Stimulated activated CD4-positive, alpha-beta T cell treated with anti-CD3 and anti-CD28 coated beads, Interleukin-4, amount 100 ng/mL, for 1 hour (primary cell): ENCODE measurements around the gene FGF13.

Experiments
- DNase-seq: peaks from one replicate; pipeline ENCODE4 v3.0.0-alpha.2; 2020

The FGF13 gene

GRCh38 chrX:138711399-138712347 lies at the start of gene FGF13:
Gene FGF13, minus strand, starts transcription at chrX:138711717. Its CDS starts 714 bp downstream, at chrX:138711003.
- DNase-seq: no peak

- no peak for DNase-seq
Measured at GRCh38 chrX:138759217-138759943, 47.9 kb upstream of the FGF13 start.

- no peak for DNase-seq
Measured at GRCh38 chrX:138756234-138756633, 44.7 kb upstream of the FGF13 start.

GRCh38 chrX:138754861-138755260 lies 43.3 kb upstream of the FGF13 start:
- DNase-seq: no peak

- DNase-seq: no peak
Measured at GRCh38 chrX:138748480-138748879, 37.0 kb upstream of the FGF13 start.

GRCh38 chrX:138745196-138745595 lies 33.7 kb upstream of the FGF13 start:
- no peak for DNase-seq

- DNase-seq: no peak
Measured at GRCh38 chrX:138742217-138742616, 30.7 kb upstream of the FGF13 start.

- DNase-seq: no peak
Measured at GRCh38 chrX:138740341-138740740, 28.8 kb upstream of the FGF13 start.

- DNase-seq: no peak
Measured at GRCh38 chrX:138723301-138723700, 11.8 kb upstream of the FGF13 start.

- no peak for DNase-seq
Measured at GRCh38 chrX:138719396-138719795, 7.9 kb upstream of the FGF13 start.

GRCh38 chrX:138718941-138719340 lies 7.4 kb upstream of the FGF13 start:
- DNase-seq: no peak

GRCh38 chrX:138710866-138711341 lies 613 bp downstream of the FGF13 start:
- DNase-seq: no peak

GRCh38 chrX:138709886-138710791 lies 1.4 kb downstream of the FGF13 start:
- no peak for DNase-seq

- DNase-seq: no peak
Measured at GRCh38 chrX:138708268-138708667, 3.2 kb downstream of the FGF13 start.

GRCh38 chrX:138704596-138704995 lies 6.9 kb downstream of the FGF13 start:
- DNase-seq: no peak

GRCh38 chrX:138704101-138704500 lies 7.4 kb downstream of the FGF13 start:
- DNase-seq: no peak

- no peak for DNase-seq
Measured at GRCh38 chrX:138692591-138692990, 18.9 kb downstream of the FGF13 start.

GRCh38 chrX:138691186-138691585 lies 20.3 kb downstream of the FGF13 start:
- DNase-seq: no peak

- DNase-seq: no peak
Measured at GRCh38 chrX:138690591-138690990, 20.9 kb downstream of the FGF13 start.

GRCh38 chrX:138683600-138683999 lies 27.9 kb downstream of the FGF13 start:
- DNase-seq: no peak

GRCh38 chrX:138669693-138670092 lies 41.8 kb downstream of the FGF13 start:
- DNase-seq: no peak

GRCh38 chrX:138664466-138664865 lies 47.1 kb downstream of the FGF13 start:
- no peak for DNase-seq

GRCh38 chrX:138664016-138664415 lies 47.5 kb downstream of the FGF13 start:
- DNase-seq: no peak
